ENCODE data around the gene PRTG.
A peak's percentile ranks its signal among the peaks of the same experiment; 100 is the strongest.
"Not testable (repeated sequence)": the region's sequence is repeated elsewhere in the genome, so short reads cannot be mapped to it uniquely, and the experiment has no call there.

Gene PRTG

DNA sequence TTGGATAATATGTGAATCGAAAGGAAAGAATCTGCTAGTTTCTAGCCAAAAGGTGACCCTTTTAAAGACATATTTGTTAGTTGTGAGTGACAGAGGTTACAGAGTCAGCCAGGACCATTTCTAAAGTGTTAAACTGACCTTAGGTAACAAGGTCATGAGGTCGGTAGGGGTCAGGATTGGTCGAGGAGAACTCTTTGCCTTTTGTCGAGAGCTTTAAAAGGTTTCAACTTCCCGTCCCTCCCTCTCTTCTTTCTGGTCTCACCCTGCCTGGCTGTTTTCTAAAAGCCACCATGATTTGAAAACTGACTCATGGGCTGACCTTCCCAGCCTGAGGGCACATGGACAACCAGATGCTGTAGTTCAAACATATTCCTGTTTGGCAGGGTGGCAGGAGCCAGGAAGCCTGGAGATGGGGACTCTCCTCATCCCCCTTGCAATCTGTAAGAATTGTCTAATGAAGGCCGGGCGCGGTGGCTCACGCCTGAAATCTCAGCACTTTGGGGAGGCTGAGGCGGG, 25.8 kb upstream of the PRTG start:
- TF ChIP-seq, protein P1, sequence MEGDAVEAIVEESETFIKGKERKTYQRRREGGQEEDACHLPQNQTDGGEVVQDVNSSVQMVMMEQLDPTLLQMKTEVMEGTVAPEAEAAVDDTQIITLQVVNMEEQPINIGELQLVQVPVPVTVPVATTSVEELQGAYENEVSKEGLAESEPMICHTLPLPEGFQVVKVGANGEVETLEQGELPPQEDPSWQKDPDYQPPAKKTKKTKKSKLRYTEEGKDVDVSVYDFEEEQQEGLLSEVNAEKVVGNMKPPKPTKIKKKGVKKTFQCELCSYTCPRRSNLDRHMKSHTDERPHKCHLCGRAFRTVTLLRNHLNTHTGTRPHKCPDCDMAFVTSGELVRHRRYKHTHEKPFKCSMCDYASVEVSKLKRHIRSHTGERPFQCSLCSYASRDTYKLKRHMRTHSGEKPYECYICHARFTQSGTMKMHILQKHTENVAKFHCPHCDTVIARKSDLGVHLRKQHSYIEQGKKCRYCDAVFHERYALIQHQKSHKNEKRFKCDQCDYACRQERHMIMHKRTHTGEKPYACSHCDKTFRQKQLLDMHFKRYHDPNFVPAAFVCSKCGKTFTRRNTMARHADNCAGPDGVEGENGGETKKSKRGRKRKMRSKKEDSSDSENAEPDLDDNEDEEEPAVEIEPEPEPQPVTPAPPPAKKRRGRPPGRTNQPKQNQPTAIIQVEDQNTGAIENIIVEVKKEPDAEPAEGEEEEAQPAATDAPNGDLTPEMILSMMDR (IDR thresholded peaks at IDR 0.05; ENCODE audit: insufficient read depth, missing control alignments), result no peak
- FAIRE-seq (no peak), DNase-seq (ENCODE audit: insufficient read length, low spot score) (no peak)

DNA sequence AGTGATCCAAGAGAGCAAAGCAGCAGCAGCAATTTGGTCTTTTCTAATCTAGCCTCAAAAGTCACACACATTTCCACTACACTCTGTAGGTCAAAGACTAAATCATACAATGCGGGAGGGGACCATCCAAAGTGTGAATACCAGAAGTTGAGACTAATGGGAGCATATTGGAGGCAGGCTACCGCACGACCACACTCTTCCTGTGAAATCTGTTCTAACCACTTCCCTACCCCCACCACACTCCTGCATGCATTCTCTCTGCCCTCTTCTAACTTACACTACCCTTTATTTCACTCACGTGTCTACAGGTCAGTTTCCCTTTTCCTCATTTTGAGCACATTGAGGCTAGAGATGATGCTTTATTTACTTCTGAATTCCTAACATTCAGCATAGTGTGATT, 23.7 kb upstream of the PRTG start:
- no peak for DNase-seq (ENCODE audit: insufficient read length, low spot score)
- peak; percentile 6 for FAIRE-seq
- TF ChIP-seq, protein P1 (IDR thresholded peaks at IDR 0.05; ENCODE audit: insufficient read depth, missing control alignments), result no peak

DNA sequence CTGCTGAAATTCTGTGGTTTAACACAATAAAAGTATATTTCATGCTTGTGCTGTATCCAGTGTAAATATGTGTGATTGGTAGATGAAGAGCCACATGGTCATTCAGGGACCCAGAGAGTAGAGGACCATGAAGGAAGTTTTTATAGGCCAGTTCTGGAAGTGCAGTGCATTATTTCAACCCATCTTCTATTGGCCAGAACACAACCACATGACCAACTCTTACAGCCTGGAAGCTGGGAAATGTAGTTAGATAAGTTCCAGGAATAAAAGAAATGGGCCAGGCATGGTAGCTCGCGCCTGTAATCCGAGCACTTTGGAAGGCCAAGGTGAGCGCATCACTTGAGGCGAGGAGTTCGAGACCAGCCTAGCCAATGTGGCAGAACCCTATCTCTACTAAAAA, 21.4 kb upstream of the PRTG start:
- TF ChIP-seq, protein P1 (IDR thresholded peaks at IDR 0.05; ENCODE audit: insufficient read depth, missing control alignments), result no peak
- FAIRE-seq, result no peak
- no peak for DNase-seq (ENCODE audit: insufficient read length, low spot score)

DNA sequence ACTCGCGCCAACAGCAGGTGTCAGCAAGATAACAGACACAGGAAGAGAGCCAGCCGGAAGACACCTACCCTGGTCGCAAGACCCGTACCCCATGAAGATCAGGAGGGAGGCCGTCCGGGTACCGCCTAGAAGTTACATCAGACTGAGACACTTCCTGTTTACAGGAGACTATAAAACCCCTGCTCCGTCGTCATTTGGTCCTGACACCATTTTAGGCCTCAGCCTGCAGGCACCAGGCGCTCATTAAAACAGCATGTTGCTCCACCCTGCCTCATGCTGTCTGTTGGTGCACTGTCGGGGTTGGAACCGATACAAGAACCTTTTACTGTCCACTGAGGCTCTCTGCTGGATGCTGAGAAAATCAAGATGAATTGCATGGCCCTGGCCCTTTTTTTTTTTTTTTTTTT, 15.6 kb upstream of the PRTG start:
- DNase-seq (ENCODE audit: insufficient read length, low spot score), result no peak
- FAIRE-seq, result no peak
- TF ChIP-seq, protein P1 (IDR thresholded peaks at IDR 0.05; ENCODE audit: insufficient read depth, missing control alignments), result no peak

DNA sequence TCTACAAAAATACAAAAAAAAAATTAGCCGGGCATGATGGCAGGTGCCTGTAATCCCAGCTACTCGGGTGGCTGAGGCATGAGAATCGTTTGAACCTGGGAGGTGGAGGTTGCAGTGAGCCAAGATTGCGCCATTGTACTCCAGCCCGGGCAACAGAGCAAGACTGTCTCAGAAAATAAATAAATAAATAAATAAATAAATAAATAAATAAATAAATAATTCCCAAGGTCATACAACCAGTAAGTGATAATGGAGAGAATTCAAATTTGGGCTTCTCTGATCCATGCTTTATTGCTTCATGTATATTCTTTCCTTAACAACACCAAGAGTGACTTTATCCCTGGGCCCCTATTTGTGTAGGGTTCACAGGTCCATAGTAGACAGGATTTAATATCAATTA, 10.5 kb upstream of the PRTG start:
- DNase-seq (ENCODE audit: insufficient read length, low spot score); FAIRE-seq: not testable (repeated sequence)

DNA sequence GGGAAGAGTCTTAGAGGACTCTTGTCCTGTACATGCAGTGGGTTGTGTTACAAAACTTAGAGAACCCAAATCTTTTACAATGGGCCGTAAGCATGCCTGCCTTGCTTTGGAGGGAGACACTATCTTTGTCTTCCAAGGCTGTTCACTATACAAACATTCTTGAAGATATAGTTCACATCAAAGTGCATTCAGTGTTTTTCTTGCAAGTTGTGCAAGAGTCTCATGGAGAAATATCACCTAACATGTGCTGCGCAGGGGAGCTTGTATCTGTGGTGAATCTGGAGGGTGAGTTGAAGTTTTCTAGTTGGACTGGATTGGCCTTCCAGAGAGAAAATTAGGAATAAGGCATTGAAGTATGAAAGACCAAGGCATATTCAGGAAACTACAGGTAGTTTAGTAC, 7.8 kb upstream of the PRTG start:
- DNase-seq (ENCODE audit: insufficient read length, low spot score), result no peak
- TF ChIP-seq, protein P1 (IDR thresholded peaks at IDR 0.05; ENCODE audit: insufficient read depth, missing control alignments), result no peak
- no peak for FAIRE-seq

DNA sequence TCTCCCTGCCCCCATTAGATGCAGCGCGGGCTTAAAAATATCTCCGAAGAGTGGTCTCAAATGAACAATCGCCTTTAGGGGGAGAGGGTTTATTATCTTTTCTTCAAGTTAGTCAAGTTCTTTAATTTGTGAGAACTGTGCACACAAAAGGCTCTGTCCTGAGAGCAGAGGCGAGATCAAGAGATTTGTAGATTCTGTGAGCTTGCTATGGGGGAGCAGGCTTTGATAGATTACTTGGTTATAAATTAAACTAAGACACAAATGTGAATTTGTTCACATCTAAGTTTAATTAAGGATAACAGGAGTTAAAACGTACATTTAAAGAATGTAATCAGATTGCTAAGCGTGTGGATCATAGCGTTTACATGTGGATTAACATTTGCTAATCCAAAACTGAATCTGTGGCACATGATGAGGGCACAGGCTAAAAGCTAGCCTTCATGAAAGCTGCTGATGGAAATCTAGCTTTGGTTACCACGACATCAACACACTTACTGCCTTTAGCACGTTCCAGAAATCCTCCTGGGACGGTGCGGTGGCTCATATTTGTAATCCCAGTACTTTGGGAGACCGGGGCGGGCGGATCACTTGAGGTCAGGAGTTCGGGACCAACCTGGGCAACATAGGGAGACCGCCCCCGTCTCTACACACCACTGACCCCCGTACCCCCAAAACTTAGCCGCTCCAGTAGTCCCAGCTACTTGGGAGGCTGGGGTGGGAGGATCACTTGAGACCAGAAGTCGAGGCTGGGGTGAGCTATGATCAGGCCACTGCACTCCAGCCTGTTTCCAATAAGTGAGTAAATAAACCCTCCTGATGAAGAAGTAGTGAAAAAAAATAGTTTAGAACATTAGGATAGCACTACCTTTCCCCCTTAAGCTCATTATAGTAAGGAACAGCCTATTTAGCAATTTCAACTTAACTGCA, 1.0 kb upstream of the PRTG start:
- TF ChIP-seq, protein P1 (IDR thresholded peaks at IDR 0.05; ENCODE audit: insufficient read depth, missing control alignments), result no peak
- FAIRE-seq (peak; percentile 96), DNase-seq (ENCODE audit: insufficient read length, low spot score) (no peak)

Measured in D721Med (cell line).